Activated B cell treated with CpG ODN at 0.5 μM for 24 hours (primary cell): ENCODE measurements around the gene CPSF2. TPM values are rescaled to one million over a fixed set of nuclear protein-coding genes. Genes with fewer than 3 reads are reported as not detected.

Experiments used
- ATAC-seq: fragments of 200-7000 bp; cut with Tn5 transposase; one replicate; pipeline ENCODE4 v1.10.0; 2021; ENCODE audit warnings: low read depth, mild to moderate bottlenecking, moderate library complexity
- CTCF ChIA-PET: fragments of 350-600 bp; sonication (Branson Sonifier 250); formaldehyde crosslinking; loops from one replicate; lab custom pipeline; 2021; ENCODE audit warnings: antibody characterized with exemption; lab: Charles Lee
- POLR2A ChIA-PET: fragments of 350-600 bp; sonication (Branson Sonifier 250); formaldehyde crosslinking; loops from one replicate; lab custom pipeline; 2021; ENCODE audit warnings: antibody characterized with exemption; lab: Charles Lee
- DNase-seq: peaks from one replicate; pipeline ENCODE4 v3.0.0; 2022
- H3K27ac Mint-ChIP-seq: one replicate; pipeline ENCODE4 v1.8.0; 2020; ENCODE audit warnings: mixed read lengths
- H3K27me3 Mint-ChIP-seq: one replicate; pipeline ENCODE4 v1.8.0; 2021; ENCODE audit warnings: mixed read lengths
- H3K36me3 Mint-ChIP-seq: one replicate; pipeline ENCODE4 v1.8.0; 2021; ENCODE audit warnings: low read depth, mixed read lengths
- H3K4me1 Mint-ChIP-seq: one replicate; pipeline ENCODE4 v1.8.0; 2021; ENCODE audit warnings: mixed read lengths
- H3K4me3 Mint-ChIP-seq: one replicate; pipeline ENCODE4 v1.8.0; 2020; ENCODE audit warnings: mild to moderate bottlenecking, mixed read lengths
- H3K9me3 Mint-ChIP-seq: one replicate; pipeline ENCODE4 v1.8.0; 2020; ENCODE audit warnings: mixed read lengths
- CTCF ChIP-seq: fragments of 200-600 bp; IDR thresholded peaks from one replicate; pipeline ENCODE4 v1.8.0; 2022; ENCODE audit warnings: antibody characterized with exemption, mild to moderate bottlenecking
- intact Hi-C: fragments of 100-400 bp; cut with micrococcal nuclease; formaldehyde crosslinking; loops from one replicate; pipeline ENCODE4 v1.15.1; 2024
- total RNA-seq: library from RNA; stranded (reverse); gene quantifications from 2 replicates; pipeline ENCODE4 v1.2.3, GENCODE V29; 2022

Gene CPSF2
- total RNA-seq, 1 donor from 2014 or later = 53.2 TPM

GRCh38 chr14:92217936-92218335 lies 96.2 kb downstream of the CPSF2 start:
- DNase-seq = no peak
- Mint-ChIP-seq H3K36me3 (no peaks in the 10 kb centered on the region), H3K27ac (no peak overlapping the region), H3K4me1 (no peaks in the 10 kb centered on the region), H3K9me3 (peaks cover 4% of the 10 kb centered on the region), H3K27me3 (peaks cover 9% of the 10 kb centered on the region), H3K4me3 (no peak overlapping the region)
- ATAC-seq = no peak
- intact Hi-C loops = no loop called here
- POLR2A ChIA-PET = no interaction called here
- CTCF ChIA-PET = interaction anchor here (0.6 kb wide), 2 partner anchors 327 to 818 kb away, joined by 3 read pairs; no protein-coding TSS in a partner anchor
- TF ChIP-seq CTCF = no peak

Other genes starting within 250 kb of the CPSF2 start
- not detected in 2 replicates for gene FBLN5, start 174.3 kb upstream of the CPSF2 start, total RNA-seq
- gene TRIP11, start 81.9 kb upstream of the CPSF2 start, total RNA-seq = 46.2 and 59.5 TPM in 2 replicates
- 23.8 and 29.3 TPM in 2 replicates for gene ATXN3, start 15.4 kb upstream of the CPSF2 start, total RNA-seq
- gene NDUFB1, start 263 bp upstream of the CPSF2 start, total RNA-seq = 88.2 and 94.2 TPM in 2 replicates
- gene SLC24A4, start 201.2 kb downstream of the CPSF2 start, total RNA-seq = 0.05 and 0.09 TPM in 2 replicates